ENCODE measurements around the gene CMTM4.
"Not testable (repeated sequence)": the region's sequence is repeated elsewhere in the genome, so short reads cannot be mapped to it uniquely, and the experiment has no call there.

Gene CMTM4

DNA sequence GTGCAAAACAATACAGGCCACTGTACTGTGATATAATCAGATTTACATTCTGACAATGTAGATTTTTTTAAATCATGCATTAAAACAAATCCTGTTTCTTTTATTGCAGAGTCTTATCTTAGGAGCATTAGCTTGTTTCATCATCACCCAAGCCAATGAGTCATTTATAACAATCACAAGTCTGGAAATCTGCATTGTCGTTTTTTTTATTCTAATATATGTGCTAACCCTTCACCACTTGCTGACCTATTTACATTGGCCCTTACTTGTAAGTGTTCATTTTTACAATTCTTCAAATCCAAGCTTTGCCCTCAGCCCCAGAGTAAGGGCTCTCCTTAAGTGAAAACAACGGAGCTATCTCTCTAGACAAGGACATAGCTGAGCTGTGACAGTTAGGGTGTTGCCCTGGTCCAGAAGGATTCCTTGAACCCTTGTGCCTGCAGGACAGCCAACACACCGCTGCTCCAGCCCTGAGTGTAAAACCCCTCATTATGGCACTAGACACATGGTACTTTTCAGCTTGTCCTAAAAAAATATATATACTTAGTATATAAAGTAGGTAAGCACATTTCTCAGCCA, 126.6 kb downstream of the CMTM4 start:
- peaks cover 0 to 15% of the 10 kb centered on the region in 2 donors for H3K36me3 ChIP-seq (ENCODE audit: control insufficient read depth in 1 of 2, insufficient read depth in 2 of 2, low read length in 2 of 2)
- no peak overlapping the region for H3K27ac ChIP-seq (ENCODE audit: low read depth, low read length)
- no peak overlapping the region for H3K9ac ChIP-seq (ENCODE audit: low read depth in 1 of 2, low read length in 2 of 2)
- no peaks in the 10 kb centered on the region for H3K9me3 ChIP-seq (ENCODE audit: control insufficient read depth in 1 of 2, low read length in 2 of 2)
- no peaks in the 10 kb centered on the region for H3K27me3 ChIP-seq (ENCODE audit: control insufficient read depth in 1 of 2, insufficient read depth in 2 of 2, low read length in 2 of 2)
- peaks cover 0 to 13% of the 10 kb centered on the region in 2 donors for H3K4me1 ChIP-seq (ENCODE audit: control insufficient read depth in 1 of 2, insufficient read depth in 2 of 2, low read length in 2 of 2)
- no peak overlapping the region for H3K4me3 ChIP-seq (ENCODE audit: low read depth in 1 of 2, low read length in 2 of 2)

DNA sequence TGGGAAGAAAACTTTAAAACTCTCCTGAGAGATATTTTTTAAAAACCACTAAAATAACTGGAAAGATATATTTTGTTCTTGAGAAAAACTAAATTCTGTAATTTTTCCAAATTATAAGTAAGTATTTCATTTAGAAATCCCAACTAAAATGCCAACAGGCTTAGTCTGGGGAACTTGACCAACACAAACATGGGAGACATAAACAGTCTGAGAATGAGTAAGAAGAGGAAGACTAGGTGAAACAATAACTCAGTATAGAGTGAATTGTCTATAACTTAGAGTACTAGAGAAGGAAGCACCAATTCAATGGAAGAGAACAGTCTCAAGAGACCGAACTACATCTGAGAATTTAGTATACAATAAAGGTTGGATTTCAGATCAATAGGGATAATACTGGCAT, 127.4 kb downstream of the CMTM4 start:
- Histone ChIP-seq H3K36me3 (ENCODE audit: control insufficient read depth in 1 of 2, insufficient read depth in 2 of 2, low read length in 2 of 2) (peaks cover 0 to 18% of the 10 kb centered on the region in 2 donors), H3K9ac (ENCODE audit: low read depth in 1 of 2, low read length in 2 of 2) (no peak overlapping the region), H3K9me3 (ENCODE audit: control insufficient read depth in 1 of 2, low read length in 2 of 2) (no peaks in the 10 kb centered on the region), H3K4me1 (ENCODE audit: control insufficient read depth in 1 of 2, insufficient read depth in 2 of 2, low read length in 2 of 2) (peaks cover 0 to 13% of the 10 kb centered on the region in 2 donors), H3K27me3 (ENCODE audit: control insufficient read depth in 1 of 2, insufficient read depth in 2 of 2, low read length in 2 of 2) (no peaks in the 10 kb centered on the region), H3K27ac (ENCODE audit: low read depth, low read length) (no peak overlapping the region), H3K4me3 (ENCODE audit: low read depth in 1 of 2, low read length in 2 of 2) (no peak overlapping the region)

GRCh38 chr16:66568355-66568754, 128.2 kb downstream of the CMTM4 start:
- peaks cover 0 to 21% of the 10 kb centered on the region in 2 donors for H3K36me3 ChIP-seq (ENCODE audit: control insufficient read depth in 1 of 2, insufficient read depth in 2 of 2, low read length in 2 of 2)
- H3K9ac ChIP-seq (ENCODE audit: low read depth in 1 of 2, low read length in 2 of 2): no peak overlapping the region
- H3K4me1 ChIP-seq (ENCODE audit: control insufficient read depth in 1 of 2, insufficient read depth in 2 of 2, low read length in 2 of 2): peaks cover 0 to 13% of the 10 kb centered on the region in 2 donors
- no peaks in the 10 kb centered on the region for H3K27me3 ChIP-seq (ENCODE audit: control insufficient read depth in 1 of 2, insufficient read depth in 2 of 2, low read length in 2 of 2)
- H3K27ac ChIP-seq (ENCODE audit: low read depth, low read length): no peak overlapping the region
- no peaks in the 10 kb centered on the region for H3K9me3 ChIP-seq (ENCODE audit: control insufficient read depth in 1 of 2, low read length in 2 of 2)
- no peak overlapping the region for H3K4me3 ChIP-seq (ENCODE audit: low read depth in 1 of 2, low read length in 2 of 2)

- Histone ChIP-seq H3K4me1 (ENCODE audit: control insufficient read depth in 1 of 2, insufficient read depth in 2 of 2, low read length in 2 of 2) (peaks cover 0 to 13% of the 10 kb centered on the region in 2 donors), H3K36me3 (ENCODE audit: control insufficient read depth in 1 of 2, insufficient read depth in 2 of 2, low read length in 2 of 2) (peaks cover 0 to 24% of the 10 kb centered on the region in 2 donors)
- H3K27ac ChIP-seq (ENCODE audit: low read depth, low read length); H3K9me3 ChIP-seq (ENCODE audit: control insufficient read depth in 1 of 2, low read length in 2 of 2); H3K27me3 ChIP-seq (ENCODE audit: control insufficient read depth in 1 of 2, insufficient read depth in 2 of 2, low read length in 2 of 2); H3K4me3 ChIP-seq (ENCODE audit: low read depth in 1 of 2, low read length in 2 of 2); H3K9ac ChIP-seq (ENCODE audit: low read depth in 1 of 2, low read length in 2 of 2): not testable (repeated sequence)
These were observed 129.3 kb downstream of the CMTM4 start for GRCh38 chr16:66567270-66567669.

- Histone ChIP-seq H3K4me1 (ENCODE audit: control insufficient read depth in 1 of 2, insufficient read depth in 2 of 2, low read length in 2 of 2) (peaks cover 0 to 13% of the 10 kb centered on the region in 2 donors), H3K27me3 (ENCODE audit: control insufficient read depth in 1 of 2, insufficient read depth in 2 of 2, low read length in 2 of 2) (no peaks in the 10 kb centered on the region), H3K27ac (ENCODE audit: low read depth, low read length) (no peak within 1 kb of the TSS), H3K36me3 (ENCODE audit: control insufficient read depth in 1 of 2, insufficient read depth in 2 of 2, low read length in 2 of 2) (peaks cover 0 to 24% of the 10 kb centered on the region in 2 donors), H3K9me3 (ENCODE audit: control insufficient read depth in 1 of 2, low read length in 2 of 2) (no peaks in the 10 kb centered on the region), H3K4me3 (ENCODE audit: low read depth in 1 of 2, low read length in 2 of 2) (no peak within 1 kb of the TSS), H3K9ac (ENCODE audit: low read depth in 1 of 2, low read length in 2 of 2) (no peak within 1 kb of the TSS)
These were observed 130.3 kb downstream of the CMTM4 start, which contains the start of gene CMTM1 for GRCh38 chr16:66566051-66566901. TSS of gene CMTM1 (plus strand) at chr16:66566439. CDS start at chr16:66566514, 75 bp downstream.
